Stimulated activated CD4-positive, alpha-beta T cell treated with anti-CD3 and anti-CD28 coated beads, Interleukin-1b, Interleukin-23, amount 100 ng/mL, for 1 hour (primary cell): ENCODE measurements around the gene CT83.

ENCODE experiments used
- DNase-seq, 2 donors: peaks; one replicate each; pipeline ENCODE4 v3.0.0-alpha.2; 2020; ENCODE audit warnings: low read depth in 2 of 2

Gene CT83

DNA sequence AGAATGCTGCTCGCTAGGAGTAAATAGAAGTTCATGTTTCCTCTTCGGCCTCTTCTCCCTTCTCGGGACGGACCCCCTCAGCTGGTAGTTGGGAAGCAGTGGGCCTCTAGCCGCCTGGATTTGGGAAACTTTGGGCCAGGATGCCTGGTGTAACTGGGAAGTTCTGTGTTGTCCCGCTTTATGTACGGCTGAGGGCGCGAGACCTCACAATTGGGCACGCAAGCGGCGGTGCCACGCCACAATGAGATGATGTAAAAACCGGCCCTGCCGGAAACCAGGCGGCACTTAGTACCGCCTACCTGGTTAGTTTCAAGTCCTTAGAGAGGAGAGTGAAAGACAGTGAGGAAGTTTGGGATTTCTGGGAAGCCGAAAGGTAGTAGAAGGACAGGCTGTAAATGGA, at the start of gene CT83:
CT83 (minus strand) TSS at position 155 of the 400 bp plus-strand sequence; CDS start at position 35, 120 bp downstream.
- no peak for DNase-seq

- no peak for DNase-seq
Observed at GRCh38 chrX:116499780-116500179, 37.0 kb upstream of the CT83 start.

DNA sequence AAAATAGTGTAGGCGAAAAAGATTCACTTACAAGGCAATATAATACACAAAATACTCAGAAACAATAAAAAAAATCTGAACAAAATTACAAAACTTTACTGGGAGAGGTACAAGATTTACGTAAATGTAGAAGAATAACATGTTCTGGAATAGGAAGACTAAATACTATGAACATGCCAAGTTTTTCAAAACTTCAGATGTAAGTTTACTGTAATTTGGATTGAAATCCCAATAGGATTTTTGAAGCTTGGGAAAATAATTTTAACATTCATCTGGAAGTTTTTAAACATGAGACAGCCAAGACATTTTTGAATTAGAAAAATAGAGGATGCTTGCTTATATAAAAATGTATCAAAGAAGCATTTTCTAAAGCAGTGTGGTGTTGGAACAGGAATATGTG, 30.5 kb upstream of the CT83 start:
- DNase-seq, result no peak

DNA sequence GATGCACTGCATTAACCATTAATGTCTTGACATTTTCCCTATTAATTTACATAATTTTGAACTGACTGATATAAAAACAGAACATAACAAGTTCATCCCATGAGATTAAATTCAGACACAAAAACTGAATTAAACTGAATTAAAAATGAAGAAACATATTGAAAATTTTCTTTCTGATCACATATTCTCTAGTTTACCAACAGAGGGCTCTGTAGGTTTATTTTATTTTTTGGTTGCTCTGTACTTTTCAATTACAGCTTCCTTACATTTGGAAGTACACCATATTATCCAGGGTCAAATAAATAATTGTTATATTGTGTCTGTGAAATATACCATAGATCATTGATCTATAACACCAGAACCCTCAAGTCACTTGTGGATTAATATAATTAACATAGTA, 27.3 kb upstream of the CT83 start:
- no peak for DNase-seq

GRCh38 chrX:116480059-116480458, 17.3 kb upstream of the CT83 start:
- DNase-seq, result no peak

DNA sequence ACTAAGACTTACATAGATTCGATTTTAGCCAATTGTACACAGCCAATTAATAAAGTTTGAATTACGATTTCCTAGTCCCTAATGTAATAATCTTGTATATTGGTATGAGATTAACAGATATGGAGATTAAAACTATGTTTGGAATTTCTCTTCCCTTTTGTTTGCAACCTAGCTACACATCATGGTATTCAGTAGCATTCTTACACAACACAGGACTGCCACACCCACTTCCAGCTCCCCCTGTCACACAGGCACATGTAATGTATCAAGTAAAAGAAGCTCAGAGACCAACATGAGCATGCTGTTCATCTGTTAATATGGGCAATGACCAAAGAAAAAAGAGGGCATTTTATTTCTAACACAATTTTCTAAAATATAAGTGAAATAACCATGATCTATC, 13.6 kb downstream of the CT83 start:
- no peak for DNase-seq

DNA sequence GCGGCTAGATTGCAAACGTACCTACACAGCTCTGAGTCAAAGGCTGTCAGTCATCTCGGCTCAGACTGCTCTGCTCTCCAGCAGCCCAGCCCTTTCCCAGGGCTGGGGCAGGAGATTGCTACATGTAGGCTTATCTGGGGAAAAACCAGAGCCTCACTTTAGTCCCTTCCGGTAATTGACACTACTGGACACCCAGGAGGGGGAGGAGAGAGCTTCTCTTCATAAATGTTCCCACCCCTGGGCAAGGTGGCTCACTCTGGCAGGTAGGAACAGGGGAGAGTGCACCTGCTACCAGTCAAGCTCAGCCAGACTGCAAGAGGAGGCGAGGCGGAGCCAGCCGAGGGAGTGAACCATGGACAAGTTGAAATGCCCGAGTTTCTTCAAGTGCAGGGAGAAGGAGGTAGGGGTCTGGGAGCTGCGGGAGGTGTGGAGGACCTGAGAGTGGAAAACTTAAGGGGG, 26.4 kb downstream of the CT83 start, which contains the start of gene SLC6A14:
SLC6A14 (plus strand) TSS at position 249 of the 459 bp plus-strand sequence; CDS start at position 353, 104 bp downstream.
- DNase-seq, result no peak

DNA sequence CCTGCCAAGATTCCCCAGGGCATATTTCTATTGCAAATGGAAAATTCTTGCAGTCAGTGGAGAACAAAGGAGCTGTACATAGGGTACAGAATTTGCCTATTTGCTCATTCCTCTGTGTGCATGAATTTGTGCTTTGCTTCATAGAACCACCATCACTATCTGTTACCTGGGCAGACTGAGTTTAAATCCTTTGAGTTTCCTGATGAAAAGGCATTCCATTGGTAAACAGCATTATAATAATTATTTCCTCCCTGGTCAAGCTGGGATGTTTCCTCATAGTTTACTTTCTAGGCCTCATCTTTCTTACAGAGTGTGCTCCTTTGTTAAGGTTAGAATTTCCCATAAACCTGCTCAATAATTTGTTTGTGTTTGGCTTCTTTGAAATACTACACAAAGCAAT, 27.2 kb downstream of the CT83 start:
- DNase-seq, result no peak

- DNase-seq, result no peak
Observed at GRCh38 chrX:116427978-116428377, 34.8 kb downstream of the CT83 start.

DNA sequence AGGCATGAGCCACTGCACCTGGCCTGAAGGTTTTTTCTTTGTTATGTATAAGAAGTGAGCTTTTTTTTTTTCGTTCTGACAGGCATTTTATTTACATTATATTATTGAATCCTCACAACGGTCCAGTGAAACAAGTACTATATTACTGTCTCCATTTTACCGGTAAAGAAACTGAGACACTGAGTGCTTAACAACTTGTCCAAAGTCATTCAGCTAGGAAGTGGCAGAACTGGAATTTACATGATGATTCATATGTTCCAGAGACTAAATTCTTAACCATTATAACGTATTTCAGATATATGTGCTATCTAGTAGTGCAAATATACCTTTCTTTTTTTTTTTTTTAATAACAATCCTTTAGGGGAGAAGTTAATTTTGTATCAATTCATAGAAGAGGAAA, 44.8 kb downstream of the CT83 start:
- DNase-seq, result no peak

DNA sequence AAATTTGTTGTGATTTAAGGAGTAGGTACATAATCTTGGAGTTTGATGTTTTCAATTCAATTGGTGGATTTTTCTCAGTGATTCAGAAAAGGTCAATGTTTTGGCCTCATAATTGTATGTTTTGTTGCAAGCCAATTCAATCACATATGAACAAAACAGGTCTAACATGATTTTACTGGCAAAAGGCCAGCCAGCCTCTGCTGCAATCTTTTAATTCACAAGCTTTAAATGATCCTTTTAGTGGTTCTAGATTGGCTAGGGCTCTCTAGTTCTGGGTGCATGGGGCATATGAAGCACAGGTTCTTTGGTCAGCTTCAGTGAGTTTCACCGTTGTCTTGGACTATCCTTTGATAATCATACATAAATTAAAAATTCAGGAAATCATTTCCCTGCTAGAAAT, 45.6 kb downstream of the CT83 start:
- no peak for DNase-seq

- no peak for DNase-seq
Observed at GRCh38 chrX:116413273-116413672, 49.5 kb downstream of the CT83 start.
